HG03039 (cell line): Measurements from ENCODE around the gene MUC20.
"Not testable (repeated sequence)": the region's sequence is repeated elsewhere in the genome, so short reads cannot be mapped to it uniquely, and the experiment has no call there.

Experiments
- ATAC-seq: cut with Tn5 transposase; IDR thresholded peaks from one replicate; pipeline ENCODE4 v1.9.1; 2021; ENCODE audit warnings: mild to moderate bottlenecking, moderate library complexity; ENCODE audit not compliant: unreplicated experiment

Gene MUC20

GRCh38 chr3:195720831-195721506, at the start of gene MUC20:
TSS of gene MUC20 (plus strand) at chr3:195720978. CDS start at chr3:195721008, 30 bp downstream.
- ATAC-seq = not testable (repeated sequence)

GRCh38 chr3:195671283-195671682, 49.5 kb upstream of the MUC20 start:
- ATAC-seq = not testable (repeated sequence)

- ATAC-seq = not testable (repeated sequence)
Observed at GRCh38 chr3:195673711-195674110, 47.1 kb upstream of the MUC20 start.

- not testable (repeated sequence) for ATAC-seq
Observed at GRCh38 chr3:195678391-195679015, 42.3 kb upstream of the MUC20 start.

- not testable (repeated sequence) for ATAC-seq
Observed at GRCh38 chr3:195680690-195681089, 40.1 kb upstream of the MUC20 start.

- not testable (repeated sequence) for ATAC-seq
Observed at GRCh38 chr3:195681458-195682103, 39.2 kb upstream of the MUC20 start.

- not testable (repeated sequence) for ATAC-seq
Observed at GRCh38 chr3:195682104-195682742, 38.6 kb upstream of the MUC20 start.

GRCh38 chr3:195683722-195684526, 36.9 kb upstream of the MUC20 start:
- ATAC-seq = not testable (repeated sequence)

GRCh38 chr3:195684527-195685257, 36.1 kb upstream of the MUC20 start:
- ATAC-seq = not testable (repeated sequence)

GRCh38 chr3:195686537-195687208, 34.1 kb upstream of the MUC20 start:
- not testable (repeated sequence) for ATAC-seq

- ATAC-seq = not testable (repeated sequence)
Observed at GRCh38 chr3:195687209-195687760, 33.5 kb upstream of the MUC20 start.

- not testable (repeated sequence) for ATAC-seq
Observed at GRCh38 chr3:195688471-195689183, 32.2 kb upstream of the MUC20 start.

- ATAC-seq = not testable (repeated sequence)
Observed at GRCh38 chr3:195689184-195690070, 31.4 kb upstream of the MUC20 start.

GRCh38 chr3:195690951-195691350, 29.8 kb upstream of the MUC20 start:
- no peak for ATAC-seq

GRCh38 chr3:195691596-195692353, 29.0 kb upstream of the MUC20 start:
- ATAC-seq = not testable (repeated sequence)

- ATAC-seq = no peak
Observed at GRCh38 chr3:195692354-195692685, 28.5 kb upstream of the MUC20 start.
